ENCODE results near the gene TDRD1. TPM values are rescaled to one million over a fixed set of nuclear protein-coding genes. Genes with fewer than 3 reads are reported as not detected.
"Not testable (repeated sequence)": the region's sequence is repeated elsewhere in the genome, so short reads cannot be mapped to it uniquely, and the experiment has no call there.

TDRD1 gene
- total RNA-seq, 1 experiment from 2014 or later: not detected

GRCh38 chr10:114149476-114149875 is 29.7 kb upstream of the TDRD1 start:
- RAD21 ChIA-PET (ENCODE audit: low non-redundant PET in 1 of 2, low total read pairs in 2 of 2, uncharacterized antibody in 2 of 2, unreplicated experiment in 2 of 2); H3K27ac ChIP-seq (ENCODE audit: low read depth, low read length); H3K27me3 ChIP-seq (ENCODE audit: insufficient read depth, low read length); H3K36me3 ChIP-seq (ENCODE audit: control insufficient read depth in 1 of 2, insufficient read depth in 2 of 2, low read length in 2 of 2); H3K9me2 ChIP-seq (ENCODE audit: insufficient read depth); CTCF ChIA-PET; BruUV-seq (replicated peaks); H3K79me2 ChIP-seq (ENCODE audit: insufficient read depth, low read length); intact Hi-C loops (cut with micrococcal nuclease); DNase-seq (ENCODE audit: low read depth, low spot score); H3K4me2 ChIP-seq (ENCODE audit: low read length); POLR2A ChIA-PET; H2AFZ ChIP-seq (ENCODE audit: low read depth, low read length, poor library complexity, severe bottlenecking); H3K4me3 ChIP-seq (replicated peaks in 1 of 2; ENCODE audit: low read depth in 1 of 2, low read length in 2 of 2); ATAC-seq; H3K9me3 ChIP-seq (ENCODE audit: control insufficient read depth in 1 of 2, insufficient read depth in 1 of 2, low read depth in 1 of 2, low read length in 2 of 2); H4K20me1 ChIP-seq (ENCODE audit: insufficient read depth); H3K9ac ChIP-seq (ENCODE audit: low read length): not testable (repeated sequence)
- peaks cover 0 to 15% of the 10 kb centered on the region in 2 experiments; a peak in 2 of 4 replicates for H3K4me1 ChIP-seq (ENCODE audit: control insufficient read depth in 1 of 2, insufficient read depth in 2 of 2, low read length in 2 of 2)

- Histone ChIP-seq H4K20me1 (ENCODE audit: insufficient read depth) (no peaks in the 10 kb centered on the region), H2AFZ (ENCODE audit: low read depth, low read length, poor library complexity, severe bottlenecking) (no peak overlapping the region), H3K27ac (ENCODE audit: low read depth, low read length) (no peak overlapping the region), H3K27me3 (ENCODE audit: insufficient read depth, low read length) (no peaks in the 10 kb centered on the region), H3K4me2 (ENCODE audit: low read length) (peak overlapping the region; percentile 55), H3K9me3 (ENCODE audit: control insufficient read depth in 1 of 2, insufficient read depth in 1 of 2, low read depth in 1 of 2, low read length in 2 of 2) (no peaks in the 10 kb centered on the region), H3K36me3 (ENCODE audit: control insufficient read depth in 1 of 2, insufficient read depth in 2 of 2, low read length in 2 of 2) (no peaks in the 10 kb centered on the region), H3K9me2 (ENCODE audit: insufficient read depth) (no peaks in the 10 kb centered on the region), H3K4me3 (replicated peaks in 1 of 2; ENCODE audit: low read depth in 1 of 2, low read length in 2 of 2) (no peak overlapping the region), H3K79me2 (ENCODE audit: insufficient read depth, low read length) (no peaks in the 10 kb centered on the region), H3K9ac (ENCODE audit: low read length) (no peak overlapping the region), H3K4me1 (ENCODE audit: control insufficient read depth in 1 of 2, insufficient read depth in 2 of 2, low read length in 2 of 2) (peaks cover 0 to 15% of the 10 kb centered on the region in 2 experiments; a peak in 2 of 4 replicates)
- POLR2A ChIA-PET: no interaction called here
- intact Hi-C loops (cut with micrococcal nuclease): no loop called here
- BruUV-seq (replicated peaks): no TSS peak
- CTCF ChIA-PET: no interaction called here
- RAD21 ChIA-PET (ENCODE audit: low non-redundant PET in 1 of 2, low total read pairs in 2 of 2, uncharacterized antibody in 2 of 2, unreplicated experiment in 2 of 2): no interaction called here
- TF ChIP-seq CEBPB (IDR thresholded peaks at IDR 0.05; ENCODE audit: low read depth) (peak; percentile 59), POLR2AphosphoS5 (IDR thresholded peaks at IDR 0.05; ENCODE audit: low read depth, low read length) (peak; percentile 20; the same call in 1 of the 2 replicates), JUND (IDR thresholded peaks at IDR 0.05) (peak; percentile 87), ATF3 (IDR thresholded peaks at IDR 0.05) (peak; percentile 51), CBX3 (IDR thresholded peaks at IDR 0.05; ENCODE audit: low read depth) (peak; percentile 96), FOSL1 (IDR thresholded peaks at IDR 0.05; ENCODE audit: low read depth) (peak; percentile 92), MAX (IDR thresholded peaks at IDR 0.05) (peak; percentile 62), ZFX (IDR thresholded peaks at IDR 0.05) (no peak), YY1 (IDR thresholded peaks at IDR 0.05; ENCODE audit: extremely low read depth, insufficient replicate concordance, low read depth, low read length) (peak; percentile 9), RAD21 (IDR thresholded peaks at IDR 0.05; ENCODE audit: low read depth) (no peak), CTCF (IDR thresholded peaks at IDR 0.05 in 2 of 3, conservative IDR thresholded peaks at IDR 0.05 in 1 of 3; ENCODE audit: borderline replicate concordance in 1 of 3, insufficient read depth in 1 of 3, low read depth in 2 of 3, low read length in 2 of 3) (no peak), EGR1 (IDR thresholded peaks at IDR 0.05; ENCODE audit: low read depth) (no peak), SP1 (IDR thresholded peaks at IDR 0.05; ENCODE audit: low read depth) (peak; percentile 59; the same call in 1 of the 2 replicates), SRF (IDR thresholded peaks at IDR 0.05; ENCODE audit: low read depth) (0 out of 2 replicates have a peak, but pooled peaks have one; percentile 49), SIN3A (IDR thresholded peaks at IDR 0.05; ENCODE audit: low read depth) (no peak)
- ATAC-seq: peak; percentile 98
- DNase-seq (ENCODE audit: low read depth, low spot score): peak; percentile 67
Observed at GRCh38 chr10:114151486-114151885, 27.7 kb upstream of the TDRD1 start.

Data from HCT116 (cell line).